ENCODE results near the gene NUP93. TPM values are rescaled to one million over a fixed set of nuclear protein-coding genes. Genes with fewer than 3 reads are reported as not detected.

NUP93 gene
- polyA plus RNA-seq, 1 donor (not counting 4 experiments of a cell fraction or from before 2014, with no cell fraction given), result 74.1 TPM

- peaks cover 4% of the 10 kb centered on the region for H3K9me1 ChIP-seq (ENCODE audit: control insufficient read depth, extremely low read depth, insufficient read depth, low read length)
- no peaks in the 10 kb centered on the region for H4K20me1 ChIP-seq (ENCODE audit: control insufficient read depth, extremely low read depth, insufficient read depth, low read length)
- TF ChIP-seq EZH2 (IDR thresholded peaks at IDR 0.05; ENCODE audit: low read length), result no peak
- no peak for TF ChIP-seq CTCF (optimal IDR thresholded peaks at IDR 0.05 in 1 of 3, IDR thresholded peaks at IDR 0.05 in 1 of 3, conservative IDR thresholded peaks at IDR 0.05 in 1 of 3; ENCODE audit: extremely low read depth in 1 of 3, insufficient read depth in 2 of 3, low read length in 3 of 3)
- H3K4me1 ChIP-seq (ENCODE audit: control insufficient read depth, extremely low read depth, insufficient read depth, low read length), result peaks cover 30% of the 10 kb centered on the region
- FAIRE-seq, result no peak
- no peak overlapping the region for H3K4me3 ChIP-seq (ENCODE audit: control insufficient read depth in 2 of 3, extremely low read depth in 1 of 3, insufficient read depth in 2 of 3, low read depth in 1 of 3, low read length in 3 of 3)
- H2AFZ ChIP-seq (ENCODE audit: control insufficient read depth, low read length), result no peak overlapping the region
- H3K36me3 ChIP-seq (ENCODE audit: control insufficient read depth in 2 of 2, extremely low read depth in 1 of 2, insufficient read depth in 2 of 2, low read length in 2 of 2), result peaks cover 0 to 6% of the 10 kb centered on the region in 2 experiments
- H3K9me3 ChIP-seq (ENCODE audit: control insufficient read depth, low read depth, low read length), result no peaks in the 10 kb centered on the region
- no peak for DNase-seq (ENCODE audit: low read depth, low spot score)
- H3K4me2 ChIP-seq (ENCODE audit: control insufficient read depth, extremely low read depth, insufficient read depth, low read depth, low read length), result no peak overlapping the region
- H3K27me3 ChIP-seq (ENCODE audit: control insufficient read depth, extremely low read depth, insufficient read depth, low read length), result no peaks in the 10 kb centered on the region
- dilution Hi-C loops (cut with MboI; ENCODE audit: extremely low pct_ligation_motif_present, low sequenced_read_pairs), result no loop called here
- peaks cover 31% of the 10 kb centered on the region for H3K79me2 ChIP-seq (ENCODE audit: control insufficient read depth, insufficient read depth, low read length)
- no peak overlapping the region for H3K27ac ChIP-seq (ENCODE audit: control insufficient read depth, insufficient read depth, low read length)
- no peak overlapping the region for H3K9ac ChIP-seq (ENCODE audit: control insufficient read depth, extremely low read depth, insufficient read depth, low read length)
Observed at GRCh38 chr16:56728027-56728426, 1.9 kb upstream of the NUP93 start.

GRCh38 chr16:56728980-56729734 is 772 bp upstream of the NUP93 start:
- DNase-seq (ENCODE audit: low read depth, low spot score) (no peak), FAIRE-seq (no peak)
- Histone ChIP-seq H3K9ac (ENCODE audit: control insufficient read depth, extremely low read depth, insufficient read depth, low read length) (peak overlapping the region; percentile 92), H3K9me3 (ENCODE audit: control insufficient read depth, low read depth, low read length) (no peaks in the 10 kb centered on the region), H3K4me3 (ENCODE audit: control insufficient read depth in 2 of 3, extremely low read depth in 1 of 3, insufficient read depth in 2 of 3, low read depth in 1 of 3, low read length in 3 of 3) (peak overlapping the region; percentile 65 to 77 (median 71)), H3K4me2 (ENCODE audit: control insufficient read depth, extremely low read depth, insufficient read depth, low read depth, low read length) (peak overlapping the region; percentile 97), H3K36me3 (ENCODE audit: control insufficient read depth in 2 of 2, extremely low read depth in 1 of 2, insufficient read depth in 2 of 2, low read length in 2 of 2) (peaks cover 0 to 6% of the 10 kb centered on the region in 2 experiments), H3K27me3 (ENCODE audit: control insufficient read depth, extremely low read depth, insufficient read depth, low read length) (no peaks in the 10 kb centered on the region), H3K79me2 (ENCODE audit: control insufficient read depth, insufficient read depth, low read length) (peaks cover 42% of the 10 kb centered on the region), H3K9me1 (ENCODE audit: control insufficient read depth, extremely low read depth, insufficient read depth, low read length) (peaks cover 4% of the 10 kb centered on the region), H4K20me1 (ENCODE audit: control insufficient read depth, extremely low read depth, insufficient read depth, low read length) (no peaks in the 10 kb centered on the region), H3K27ac (ENCODE audit: control insufficient read depth, insufficient read depth, low read length) (peak overlapping the region; percentile 77), H3K4me1 (ENCODE audit: control insufficient read depth, extremely low read depth, insufficient read depth, low read length) (peaks cover 30% of the 10 kb centered on the region), H2AFZ (ENCODE audit: control insufficient read depth, low read length) (peak overlapping the region; percentile 92)
- TF ChIP-seq CTCF (optimal IDR thresholded peaks at IDR 0.05 in 1 of 3, IDR thresholded peaks at IDR 0.05 in 1 of 3, conservative IDR thresholded peaks at IDR 0.05 in 1 of 3; ENCODE audit: extremely low read depth in 1 of 3, insufficient read depth in 2 of 3, low read length in 3 of 3), result no peak
- no peak for TF ChIP-seq EZH2 (IDR thresholded peaks at IDR 0.05; ENCODE audit: low read length)
- dilution Hi-C loops (cut with MboI; ENCODE audit: extremely low pct_ligation_motif_present, low sequenced_read_pairs), result no loop called here

All from keratinocyte (primary cell).